Subcutaneous abdominal adipose tissue (tissue), 5 donors: Measurements from ENCODE around the gene SLC9A7.

Experiments used
- H3K27ac ChIP-seq: one replicate; pipeline ENCODE4 v1.7.0; 2013; ENCODE audit warnings: low read depth, mild to moderate bottlenecking, inconsistent platforms, low read length, moderate library complexity
- H3K27me3 ChIP-seq, 5 donors: one replicate each; pipeline ENCODE4 v1.7.0; 2013; ENCODE audit warnings: low read length in 5 of 5, inconsistent platforms in 1 of 5; ENCODE audit not compliant: control insufficient read depth in 5 of 5, insufficient read depth in 4 of 5
- H3K36me3 ChIP-seq, 5 donors: one replicate each; pipeline ENCODE4 v1.7.0; 2013; ENCODE audit warnings: low read length in 5 of 5; ENCODE audit not compliant: control insufficient read depth in 5 of 5, insufficient read depth in 5 of 5
- H3K4me1 ChIP-seq, 5 donors: one replicate each; pipeline ENCODE4 v1.7.0; 2013; ENCODE audit warnings: low read length in 5 of 5, mild to moderate bottlenecking in 3 of 5, moderate library complexity in 1 of 5; ENCODE audit not compliant: control insufficient read depth in 5 of 5, insufficient read depth in 5 of 5
- H3K4me3 ChIP-seq, 5 donors: one replicate each; pipeline ENCODE4 v1.7.0; 2013; ENCODE audit warnings: low read length in 5 of 5, low read depth in 1 of 5
- H3K9ac ChIP-seq, 5 donors: one replicate each; pipeline ENCODE4 v1.7.0; 2013; ENCODE audit warnings: low read length in 5 of 5, mild to moderate bottlenecking in 4 of 5, moderate library complexity in 3 of 5
- H3K9me3 ChIP-seq, 5 donors: one replicate each; pipeline ENCODE4 v1.7.0; 2013; ENCODE audit warnings: low read length in 5 of 5; ENCODE audit not compliant: control insufficient read depth in 5 of 5
- donor health status: healthy.
- donor health status: healthy.
- donor health status: healthy.
- donor health status: healthy.
- donor health status: healthy.

SLC9A7 gene

GRCh38 chrX:46687619-46688018, 71.3 kb downstream of the SLC9A7 start:
- peaks cover 0 to 6% (median 2%) of the 10 kb centered on the region in 5 donors for H3K27me3 ChIP-seq
- no peak overlapping the region for H3K9ac ChIP-seq
- H3K9me3 ChIP-seq, result no peaks in the 10 kb centered on the region
- no peaks in the 10 kb centered on the region for H3K36me3 ChIP-seq
- H3K27ac ChIP-seq, result no peak overlapping the region
- H3K4me1 ChIP-seq, result no peaks in the 10 kb centered on the region
- no peak overlapping the region for H3K4me3 ChIP-seq

- no peak overlapping the region for H3K4me3 ChIP-seq
- no peak overlapping the region for H3K27ac ChIP-seq
- no peak overlapping the region for H3K9ac ChIP-seq
- H3K9me3 ChIP-seq, result no peaks in the 10 kb centered on the region
- peaks cover 0 to 10% (median 2%) of the 10 kb centered on the region in 5 donors for H3K27me3 ChIP-seq
- no peaks in the 10 kb centered on the region for H3K4me1 ChIP-seq
- H3K36me3 ChIP-seq, result no peaks in the 10 kb centered on the region
Measured at GRCh38 chrX:46686003-46686645, 72.8 kb downstream of the SLC9A7 start.

- Histone ChIP-seq H3K9me3 (no peaks in the 10 kb centered on the region), H3K4me1 (no peaks in the 10 kb centered on the region), H3K4me3 (no peak overlapping the region), H3K27me3 (peaks cover 0 to 10% (median 0%) of the 10 kb centered on the region in 5 donors), H3K9ac (no peak overlapping the region), H3K36me3 (no peaks in the 10 kb centered on the region), H3K27ac (no peak overlapping the region)
Measured at GRCh38 chrX:46683048-46683447, 75.9 kb downstream of the SLC9A7 start.

GRCh38 chrX:46681849-46682248, 77.1 kb downstream of the SLC9A7 start:
- Histone ChIP-seq H3K36me3 (no peaks in the 10 kb centered on the region), H3K27me3 (peaks cover 0 to 12% (median 2%) of the 10 kb centered on the region in 5 donors), H3K4me1 (no peaks in the 10 kb centered on the region), H3K9me3 (no peaks in the 10 kb centered on the region), H3K27ac (no peak overlapping the region), H3K4me3 (no peak overlapping the region), H3K9ac (no peak overlapping the region)

GRCh38 chrX:46678232-46678631, 80.7 kb downstream of the SLC9A7 start:
- Histone ChIP-seq H3K36me3 (no peaks in the 10 kb centered on the region), H3K4me3 (no peak overlapping the region), H3K4me1 (no peaks in the 10 kb centered on the region), H3K9ac (no peak overlapping the region), H3K9me3 (no peaks in the 10 kb centered on the region), H3K27ac (no peak overlapping the region), H3K27me3 (peaks cover 0 to 15% (median 2%) of the 10 kb centered on the region in 5 donors)

- Histone ChIP-seq H3K4me3 (no peak overlapping the region), H3K9me3 (no peaks in the 10 kb centered on the region), H3K27me3 (peaks cover 0 to 15% (median 2%) of the 10 kb centered on the region in 5 donors), H3K36me3 (no peaks in the 10 kb centered on the region), H3K9ac (no peak overlapping the region), H3K4me1 (no peaks in the 10 kb centered on the region), H3K27ac (no peak overlapping the region)
Measured at GRCh38 chrX:46676399-46677356, 82.2 kb downstream of the SLC9A7 start.

GRCh38 chrX:46673620-46674359, 85.1 kb downstream of the SLC9A7 start:
- Histone ChIP-seq H3K9ac (no peak overlapping the region), H3K27me3 (peaks cover 0 to 12% (median 2%) of the 10 kb centered on the region in 5 donors), H3K27ac (no peak overlapping the region), H3K4me1 (peaks cover 0 to 11% (median 0%) of the 10 kb centered on the region in 5 donors), H3K36me3 (no peaks in the 10 kb centered on the region), H3K9me3 (no peaks in the 10 kb centered on the region), H3K4me3 (no peak overlapping the region)

GRCh38 chrX:46670316-46670715, 88.6 kb downstream of the SLC9A7 start:
- Histone ChIP-seq H3K9ac (no peak overlapping the region), H3K27ac (no peak overlapping the region), H3K4me3 (no peak overlapping the region), H3K4me1 (peaks cover 0 to 14% (median 0%) of the 10 kb centered on the region in 5 donors), H3K36me3 (no peaks in the 10 kb centered on the region), H3K9me3 (no peaks in the 10 kb centered on the region), H3K27me3 (peaks cover 0 to 6% (median 0%) of the 10 kb centered on the region in 5 donors)

GRCh38 chrX:46666831-46667230, 92.1 kb downstream of the SLC9A7 start:
- Histone ChIP-seq H3K36me3 (no peaks in the 10 kb centered on the region), H3K9me3 (no peaks in the 10 kb centered on the region), H3K4me1 (peaks cover 0 to 20% (median 0%) of the 10 kb centered on the region in 5 donors), H3K4me3 (no peak overlapping the region), H3K27me3 (peaks cover 0 to 2% (median 0%) of the 10 kb centered on the region in 5 donors), H3K9ac (no peak overlapping the region), H3K27ac (no peak overlapping the region)
